Fibroblast of pulmonary artery (primary cell): Measurements from ENCODE around the gene PYDC1.
"Not testable (repeated sequence)": the region's sequence is repeated elsewhere in the genome, so short reads cannot be mapped to it uniquely, and the experiment has no call there.

Experiments used
- DNase-seq: peaks from one replicate; pipeline ENCODE4 v3.0.0-alpha.2; 2010; ENCODE audit warnings: low read depth
- H3K4me3 ChIP-seq: replicated peaks from 2 replicates; pipeline ENCODE4 v1.5.1; 2011; ENCODE audit warnings: low read depth, mild to moderate bottlenecking, control low read depth, low read length, moderate library complexity
- CTCF ChIP-seq: IDR thresholded peaks from 2 replicates; pipeline ENCODE4 v1.5.1; 2011; ENCODE audit warnings: mild to moderate bottlenecking, control low read depth, low read length, inconsistent platforms; ENCODE audit errors: missing control alignments

Gene PYDC1

GRCh38 chr16:31253642-31254045 lies 36.7 kb upstream of the PYDC1 start:
- no peak for TF ChIP-seq CTCF
- DNase-seq: no peak

GRCh38 chr16:31251435-31251834 lies 34.5 kb upstream of the PYDC1 start:
- TF ChIP-seq CTCF: no peak
- no peak for DNase-seq
- no peak overlapping the region for H3K4me3 ChIP-seq

More at GRCh38 chr16:31253642-31254045, 36.7 kb upstream of the PYDC1 start:
- no peak overlapping the region for H3K4me3 ChIP-seq

- no peak for DNase-seq
- H3K4me3 ChIP-seq: no peak overlapping the region
- TF ChIP-seq CTCF: no peak
Observed at GRCh38 chr16:31250782-31251384, 33.9 kb upstream of the PYDC1 start.

DNA sequence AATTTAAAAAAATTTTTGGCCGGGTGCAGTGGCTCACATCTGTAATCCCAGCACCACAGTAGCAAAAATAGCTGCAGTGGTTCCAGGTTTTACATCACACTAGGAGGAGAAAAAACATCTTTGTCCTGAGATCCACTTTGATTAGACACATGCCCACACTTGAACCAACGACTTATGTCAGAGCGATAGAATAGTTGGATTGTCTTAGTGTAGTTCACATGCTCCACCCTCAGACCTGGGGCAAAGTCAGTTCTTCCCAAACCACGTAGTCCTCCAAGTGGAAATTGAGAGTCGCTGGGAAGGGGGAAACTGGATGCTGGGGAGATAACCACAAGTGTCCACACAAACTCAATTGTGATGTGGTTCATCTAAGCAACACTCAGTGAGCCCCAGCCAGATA lies 31.4 kb upstream of the PYDC1 start:
- no peak for TF ChIP-seq CTCF
- no peak for DNase-seq
- no peak overlapping the region for H3K4me3 ChIP-seq

- TF ChIP-seq CTCF: no peak
- H3K4me3 ChIP-seq: no peak overlapping the region
- no peak for DNase-seq
Observed at GRCh38 chr16:31246296-31246695, 29.4 kb upstream of the PYDC1 start.

- not testable (repeated sequence) for H3K4me3 ChIP-seq, DNase-seq
Observed at GRCh38 chr16:31245598-31245997, 28.7 kb upstream of the PYDC1 start.

DNA sequence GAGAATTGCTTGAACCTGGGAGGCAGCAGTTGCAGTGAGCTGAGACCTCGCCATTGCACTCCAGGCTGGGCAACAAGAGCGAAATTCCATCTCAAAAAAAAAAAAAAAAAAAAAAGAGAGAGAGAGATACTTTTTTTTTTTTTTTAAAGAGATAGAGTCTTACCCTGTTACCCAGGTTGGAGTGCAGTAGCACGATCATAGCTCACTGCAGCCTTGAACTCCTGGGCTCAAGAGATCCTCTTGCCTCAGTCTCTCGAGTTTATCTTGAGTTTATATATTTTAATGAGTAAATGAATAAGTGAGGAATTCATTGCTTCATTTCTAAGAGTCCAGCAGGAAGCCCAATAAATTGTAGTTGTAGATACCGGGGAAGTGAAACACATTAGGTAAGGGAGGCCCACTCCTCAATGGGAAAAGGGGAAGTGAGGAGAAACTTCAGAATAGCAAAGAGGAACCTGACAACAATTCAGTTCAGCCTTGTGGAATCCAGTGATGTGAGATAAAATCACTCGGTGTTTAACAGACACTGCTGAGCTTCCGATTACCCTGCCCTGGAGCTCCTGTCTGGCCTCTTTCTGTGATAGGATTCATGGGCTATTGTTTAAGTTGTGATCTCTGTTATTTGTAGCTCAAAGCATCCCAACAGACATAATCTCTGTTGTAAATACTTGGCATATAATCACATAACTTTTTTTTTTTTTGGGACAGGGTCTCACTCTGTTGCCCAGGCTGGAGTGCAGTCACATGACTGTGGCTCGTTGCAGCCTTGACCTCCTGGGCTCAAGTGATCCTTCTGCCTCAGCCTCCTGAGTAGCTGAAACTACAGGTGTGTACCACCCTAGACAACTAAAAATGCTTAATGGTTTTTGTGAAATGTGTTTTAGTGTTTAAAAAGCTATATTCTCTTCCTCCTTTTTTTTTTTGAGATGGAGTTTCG lies 27.1 kb upstream of the PYDC1 start:
- H3K4me3 ChIP-seq: no peak overlapping the region
- no peak for DNase-seq
- no peak for TF ChIP-seq CTCF
